B cell (primary cell): ENCODE measurements around the gene MFF. TPM values are rescaled to one million over a fixed set of nuclear protein-coding genes. Genes with fewer than 3 reads are reported as not detected.

Experiments used
- ATAC-seq: fragments of 200-7000 bp; cut with Tn5 transposase; one replicate; pipeline ENCODE4 v1.10.0; 2021; ENCODE audit warnings: low read depth, mild to moderate bottlenecking, moderate number of reproducible peaks, moderate library complexity
- CTCF ChIA-PET: fragments of 350-600 bp; sonication (Branson Sonifier 250); formaldehyde crosslinking; loops from one replicate; lab custom pipeline; 2021; ENCODE audit warnings: antibody characterized with exemption, inconsistent platforms; lab: Charles Lee
- POLR2A ChIA-PET: fragments of 350-600 bp; sonication (Branson Sonifier 250); formaldehyde crosslinking; loops from one replicate; lab custom pipeline; 2021; ENCODE audit warnings: antibody characterized with exemption; lab: Charles Lee
- DNase-seq: peaks from one replicate; pipeline ENCODE4 v3.0.0; 2013
- H2AFZ ChIP-seq: 2 replicates; pipeline ENCODE4 v1.6.1; 2012; ENCODE audit warnings: mild to moderate bottlenecking, low read depth, low read length; ENCODE audit not compliant: insufficient read depth, poor library complexity, severe bottlenecking
- H3K27ac ChIP-seq, 2 donors: 1 replicate in 1 of 2; 2 replicates in 1 of 2; pipeline ENCODE4 v1.5.1; 2012 to 2013; ENCODE audit warnings: low read length in 2 of 2, mild to moderate bottlenecking in 2 of 2, moderate library complexity in 1 of 2
- H3K27me3 ChIP-seq, 4 experiments: fragments of 200-600 bp in 1 of 4; sonication (generic) in 1 of 4; replicated peaks in 1 of 4; 1 replicate in 2 of 4; 2 replicates in 2 of 4; pipeline versions ENCODE4 v1.6.1 to v1.7.0; 2013 to 2016; ENCODE audit warnings: low read length in 3 of 4, mild to moderate bottlenecking in 2 of 4, mixed read lengths in 1 of 4, moderate library complexity in 1 of 4; ENCODE audit not compliant: insufficient read depth in 4 of 4, control insufficient read depth in 3 of 4; ENCODE audit errors: control extremely low read depth in 1 of 4
- H3K36me3 ChIP-seq, 2 experiments: replicated peaks in 1 of 2; 1 replicate in 1 of 2; 2 replicates in 1 of 2; pipeline versions ENCODE4 v1.6.1 to v1.7.1; 2013; ENCODE audit warnings: low read length in 1 of 2; ENCODE audit not compliant: insufficient read depth in 2 of 2, control insufficient read depth in 1 of 2; ENCODE audit errors: control extremely low read depth in 1 of 2, extremely low read depth in 1 of 2
- H3K4me1 ChIP-seq, 2 donors: fragments of 200-600 bp in 1 of 2; sonication (generic) in 1 of 2; 1 replicate in 1 of 2; 2 replicates in 1 of 2; pipeline versions ENCODE4 v1.5.1 to v1.6.1; 2013 to 2017; ENCODE audit warnings: low read length in 2 of 2; ENCODE audit not compliant: control insufficient read depth in 2 of 2, insufficient read depth in 2 of 2
- H3K4me2 ChIP-seq: replicated peaks from 2 replicates; pipeline ENCODE3; 2012; ENCODE audit warnings: mild to moderate bottlenecking, low read depth, low read length; ENCODE audit not compliant: poor library complexity, severe bottlenecking
- H3K4me3 ChIP-seq, 5 experiments: fragments of 200-600 bp in 1 of 5; sonication (generic) in 1 of 5; 1 replicate in 3 of 5; 2 replicates in 2 of 5; pipeline versions ENCODE4 v1.5.1 to v1.7.0; 2011 to 2016; ENCODE audit warnings: low read length in 4 of 5, mild to moderate bottlenecking in 4 of 5, low read depth in 2 of 5, control low read depth in 1 of 5, moderate library complexity in 1 of 5; ENCODE audit not compliant: insufficient read depth in 1 of 5; ENCODE audit errors: control extremely low read depth in 1 of 5, extremely low read depth in 1 of 5
- H3K79me2 ChIP-seq: fragments of 200-600 bp; sonication (generic); one replicate; pipeline ENCODE4 v1.6.0; 2016; ENCODE audit warnings: low read length; ENCODE audit not compliant: control insufficient read depth, insufficient read depth
- H3K9ac ChIP-seq: fragments of 200-600 bp; sonication (generic); 2 replicates; pipeline ENCODE4 v1.6.1; 2017; ENCODE audit warnings: mild to moderate bottlenecking, low read length, moderate library complexity
- H3K9me3 ChIP-seq, 3 donors: one replicate each; pipeline versions ENCODE4 v1.6.1 to v1.7.1; 2013; ENCODE audit warnings: low read length in 2 of 3; ENCODE audit not compliant: control insufficient read depth in 2 of 3, insufficient read depth in 1 of 3; ENCODE audit errors: control extremely low read depth in 1 of 3
- H4K20me1 ChIP-seq: 2 replicates; pipeline ENCODE4 v1.6.0; 2012; ENCODE audit warnings: mild to moderate bottlenecking, low read length; ENCODE audit not compliant: insufficient read depth, control insufficient read depth, poor library complexity, severe bottlenecking
- H3K27ac Mint-ChIP-seq: one replicate; pipeline ENCODE4 v1.8.0; 2021; ENCODE audit warnings: mixed read lengths
- H3K27me3 Mint-ChIP-seq: one replicate; pipeline ENCODE4 v1.8.0; 2021; ENCODE audit warnings: mixed read lengths
- H3K4me1 Mint-ChIP-seq: one replicate; pipeline ENCODE4 v1.8.0; 2021; ENCODE audit warnings: mixed read lengths
- H3K4me3 Mint-ChIP-seq: one replicate; pipeline ENCODE4 v1.8.0; 2021; ENCODE audit warnings: mixed read lengths
- H3K9me3 Mint-ChIP-seq: one replicate; pipeline ENCODE4 v1.8.0; 2022; ENCODE audit warnings: mixed read lengths; ENCODE audit not compliant: insufficient read depth
- EZH2 ChIP-seq: IDR thresholded peaks from 2 replicates; pipeline ENCODE4 v1.6.1; 2012; ENCODE audit warnings: borderline replicate concordance, low read depth, mild to moderate bottlenecking, moderate library complexity, low read length; ENCODE audit not compliant: insufficient read depth, poor library complexity, severe bottlenecking
- WGBS: methylation state at CpG from one replicate; pipeline ENCODE4 v1.1.5; 2013; ENCODE audit warnings: missing lambda C conversion rate; ENCODE audit not compliant: insufficient coverage; 5-methylcytosine and 5-hydroxymethylcytosine counted together
- intact Hi-C: fragments of 100-400 bp; cut with micrococcal nuclease; formaldehyde crosslinking; loops from one replicate; pipeline ENCODE4 v1.10.0; 2022
- polyA plus RNA-seq: library from polyadenylated mRNA; depleted of rRNA; stranded (reverse); fragments of >200 nt; gene quantifications from 2 replicates; pipeline ENCODE4 v1.2.3, GENCODE V29; 2012
- total RNA-seq, 2 donors: library from RNA; stranded (reverse); fragments of 120-200 nt in 1 of 2; gene quantifications; 1 replicate in 1 of 2; 2 replicates in 1 of 2; pipeline versions ENCODE4 v1.2.3 to v1.2.4, GENCODE V29; 2013 to 2022
- TF ChIP-seq, protein P1 (sequence below): fragments of 200-600 bp; IDR thresholded peaks from one replicate; pipeline ENCODE4 v1.8.0; 2022; ENCODE audit warnings: antibody characterized with exemption, mild to moderate bottlenecking

MFF gene
- total and polyA plus RNA-seq, 2 donors (not counting 1 experiment from before 2014, with no cell fraction given) = 55.0 to 70.4 TPM

DNA sequence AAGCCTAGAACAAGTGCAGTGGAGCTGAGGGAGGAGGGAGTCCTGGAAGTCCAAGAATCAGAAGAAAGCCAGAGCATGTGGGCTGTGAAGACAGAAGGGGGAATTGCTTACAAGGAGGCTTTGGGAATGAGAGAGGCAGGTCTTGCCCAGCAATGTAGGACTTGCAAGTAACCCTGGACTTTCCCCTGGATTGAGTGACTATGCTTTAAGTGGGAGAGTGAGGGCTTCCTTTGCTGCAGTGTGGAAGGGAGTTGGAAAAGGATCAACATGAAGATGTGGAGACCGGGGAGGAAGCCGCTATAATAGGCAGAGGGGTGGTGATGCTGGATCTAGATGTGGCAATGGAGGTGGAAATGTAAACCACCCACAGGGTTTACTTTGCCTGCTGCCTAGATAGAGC is 76.5 kb downstream of the MFF start:
- Histone ChIP-seq H3K4me3 (no peak overlapping the region), H2AFZ (no peak overlapping the region), H4K20me1 (no peaks in the 10 kb centered on the region), H3K27ac (no peak overlapping the region), H3K27me3 (no peaks in the 10 kb centered on the region), H3K4me2 (no peak overlapping the region), H3K9me3 (no peaks in the 10 kb centered on the region), H3K9ac (no peak overlapping the region), H3K36me3 (no peaks in the 10 kb centered on the region), H3K4me1 (peaks cover 17 to 27% of the 10 kb centered on the region in 2 donors), H3K79me2 (no peaks in the 10 kb centered on the region)
- ATAC-seq (no peak), DNase-seq (no peak)
- H3K27me3 Mint-ChIP-seq = no peaks in the 10 kb centered on the region
- intact Hi-C loops = no loop called here
- POLR2A ChIA-PET = no interaction called here
- H3K9me3 Mint-ChIP-seq = no peaks in the 10 kb centered on the region
- H3K27ac Mint-ChIP-seq = no peak overlapping the region
- no peak overlapping the region for H3K4me3 Mint-ChIP-seq
- CTCF ChIA-PET = interaction anchor here (0.5 kb wide), 1 partner anchor 27 kb away, joined by 3 read pairs; no protein-coding TSS in a partner anchor
- TF ChIP-seq EZH2 = no peak
- TF ChIP-seq, protein P1, sequence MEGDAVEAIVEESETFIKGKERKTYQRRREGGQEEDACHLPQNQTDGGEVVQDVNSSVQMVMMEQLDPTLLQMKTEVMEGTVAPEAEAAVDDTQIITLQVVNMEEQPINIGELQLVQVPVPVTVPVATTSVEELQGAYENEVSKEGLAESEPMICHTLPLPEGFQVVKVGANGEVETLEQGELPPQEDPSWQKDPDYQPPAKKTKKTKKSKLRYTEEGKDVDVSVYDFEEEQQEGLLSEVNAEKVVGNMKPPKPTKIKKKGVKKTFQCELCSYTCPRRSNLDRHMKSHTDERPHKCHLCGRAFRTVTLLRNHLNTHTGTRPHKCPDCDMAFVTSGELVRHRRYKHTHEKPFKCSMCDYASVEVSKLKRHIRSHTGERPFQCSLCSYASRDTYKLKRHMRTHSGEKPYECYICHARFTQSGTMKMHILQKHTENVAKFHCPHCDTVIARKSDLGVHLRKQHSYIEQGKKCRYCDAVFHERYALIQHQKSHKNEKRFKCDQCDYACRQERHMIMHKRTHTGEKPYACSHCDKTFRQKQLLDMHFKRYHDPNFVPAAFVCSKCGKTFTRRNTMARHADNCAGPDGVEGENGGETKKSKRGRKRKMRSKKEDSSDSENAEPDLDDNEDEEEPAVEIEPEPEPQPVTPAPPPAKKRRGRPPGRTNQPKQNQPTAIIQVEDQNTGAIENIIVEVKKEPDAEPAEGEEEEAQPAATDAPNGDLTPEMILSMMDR = no peak
- peaks cover 36% of the 10 kb centered on the region for H3K4me1 Mint-ChIP-seq
- whole genome bisulfite sequencing = 100% methylated on average over 2 of the region's 2 CpGs

DNA sequence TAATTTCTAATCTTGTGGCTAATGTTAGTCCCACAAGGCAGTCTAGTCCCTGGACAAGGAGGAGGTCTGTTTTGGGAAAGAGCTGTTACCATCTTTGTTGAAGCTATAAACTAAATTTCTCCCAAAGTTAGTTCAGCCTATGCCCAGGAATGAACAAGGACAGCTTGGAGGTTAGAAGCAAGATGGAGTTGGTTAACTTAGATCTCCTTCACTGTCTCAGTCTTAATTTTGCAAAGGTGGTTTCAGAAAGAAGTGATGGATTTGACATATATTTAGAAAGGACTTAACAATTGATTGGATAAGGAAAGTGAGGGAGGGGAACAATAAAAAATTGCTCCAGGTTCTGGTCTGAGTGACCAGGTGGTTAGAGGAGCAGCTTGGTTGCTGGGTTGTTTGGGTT is 77.3 kb downstream of the MFF start:
- no peak for DNase-seq
- no peaks in the 10 kb centered on the region for H4K20me1 ChIP-seq
- Mint-ChIP-seq H3K27ac (no peak overlapping the region), H3K27me3 (no peaks in the 10 kb centered on the region), H3K9me3 (no peaks in the 10 kb centered on the region), H3K4me3 (no peak overlapping the region), H3K4me1 (peaks cover 37% of the 10 kb centered on the region)
- H2AFZ ChIP-seq = no peak overlapping the region
- no peak overlapping the region for H3K27ac ChIP-seq
- ChIA-PET POLR2A (no interaction called here), CTCF (no interaction called here)
- no peaks in the 10 kb centered on the region for H3K9me3 ChIP-seq
- no peak overlapping the region for H3K4me3 ChIP-seq
- no peak overlapping the region for H3K9ac ChIP-seq
- no peaks in the 10 kb centered on the region for H3K79me2 ChIP-seq
- TF ChIP-seq, protein P1 = no peak
- no peak for TF ChIP-seq EZH2
- no peak overlapping the region for H3K4me2 ChIP-seq
- H3K27me3 ChIP-seq = no peaks in the 10 kb centered on the region
- ATAC-seq = no peak
- intact Hi-C loops = no loop called here
- H3K36me3 ChIP-seq = no peaks in the 10 kb centered on the region
- peaks cover 17 to 27% of the 10 kb centered on the region in 2 donors for H3K4me1 ChIP-seq
